Rectal smooth muscle tissue (tissue), 1 donor: ENCODE measurements around the gene SMC4.

Source experiments
- H3K27ac ChIP-seq: one replicate; pipeline ENCODE4 v1.7.0; 2013; ENCODE audit warnings: low read depth, low read length, inconsistent platforms
- H3K27me3 ChIP-seq: one replicate; pipeline ENCODE4 v1.7.0; 2013; ENCODE audit warnings: low read length; ENCODE audit not compliant: control insufficient read depth, insufficient read depth
- H3K36me3 ChIP-seq: one replicate; pipeline ENCODE4 v1.7.0; 2013; ENCODE audit warnings: low read length; ENCODE audit not compliant: control insufficient read depth, insufficient read depth
- H3K4me1 ChIP-seq: one replicate; pipeline ENCODE4 v1.7.0; 2013; ENCODE audit warnings: low read length; ENCODE audit not compliant: control insufficient read depth, insufficient read depth
- H3K4me3 ChIP-seq: one replicate; pipeline ENCODE4 v1.7.0; 2013; ENCODE audit warnings: low read length
- H3K9ac ChIP-seq: one replicate; pipeline ENCODE4 v1.7.0; 2013; ENCODE audit warnings: low read length

The SMC4 gene

DNA sequence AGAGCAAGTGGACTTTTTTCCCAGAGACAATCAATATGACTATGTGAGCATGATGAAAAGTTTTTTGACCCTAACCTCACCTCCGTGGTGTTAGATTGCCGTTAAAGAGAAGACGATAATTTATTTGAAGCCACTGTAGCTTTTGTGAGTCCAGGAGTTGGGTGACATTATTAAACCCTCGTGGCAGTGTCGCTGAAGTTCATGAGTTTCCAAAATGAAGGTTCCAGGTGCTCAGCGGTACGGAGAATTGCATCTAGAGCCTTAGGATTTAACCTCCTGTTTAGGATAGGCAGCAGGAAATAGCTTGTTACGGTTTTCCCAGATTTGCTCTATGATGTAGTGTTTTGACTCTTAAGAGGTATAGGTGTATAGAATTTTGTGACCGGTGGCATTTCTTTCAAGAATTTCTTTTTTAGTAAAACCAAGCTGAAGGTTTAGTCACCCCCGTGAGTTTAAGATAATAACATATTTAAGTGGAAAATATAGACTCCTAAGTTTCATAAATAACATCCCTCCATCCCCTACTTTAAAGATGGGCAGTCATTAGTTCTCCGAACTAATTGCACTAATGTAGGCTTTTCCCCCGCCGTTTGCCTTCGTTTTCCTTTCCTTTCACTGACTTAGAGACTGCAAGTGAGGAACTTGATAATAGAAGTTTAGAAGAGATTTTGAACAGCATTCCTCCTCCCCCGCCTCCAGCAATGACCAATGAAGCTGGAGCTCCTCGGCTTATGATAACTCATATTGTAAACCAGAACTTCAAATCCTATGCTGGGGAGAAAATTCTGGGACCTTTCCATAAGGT is 2.0 kb downstream of the SMC4 start:
- peaks cover 4% of the 10 kb centered on the region for H3K4me1 ChIP-seq
- H3K4me3 ChIP-seq, result peak overlapping the region; percentile 99
- H3K27me3 ChIP-seq, result no peaks in the 10 kb centered on the region
- H3K36me3 ChIP-seq, result no peaks in the 10 kb centered on the region
- H3K27ac ChIP-seq, result no peak overlapping the region
- H3K9ac ChIP-seq, result no peak overlapping the region

- Histone ChIP-seq H3K36me3 (no peaks in the 10 kb centered on the region), H3K4me3 (no peak overlapping the region), H3K27ac (peak overlapping the region; percentile 8), H3K9ac (no peak overlapping the region), H3K27me3 (no peaks in the 10 kb centered on the region), H3K4me1 (peaks cover 4% of the 10 kb centered on the region)
These were observed 3.0 kb downstream of the SMC4 start for GRCh38 chr3:160402221-160403027.

- no peaks in the 10 kb centered on the region for H3K36me3 ChIP-seq
- H3K4me3 ChIP-seq, result no peak overlapping the region
- no peak overlapping the region for H3K27ac ChIP-seq
- H3K9ac ChIP-seq, result no peak overlapping the region
- no peaks in the 10 kb centered on the region for H3K27me3 ChIP-seq
- H3K4me1 ChIP-seq, result peaks cover 4% of the 10 kb centered on the region
These were observed 3.6 kb downstream of the SMC4 start for GRCh38 chr3:160403028-160403545.

DNA sequence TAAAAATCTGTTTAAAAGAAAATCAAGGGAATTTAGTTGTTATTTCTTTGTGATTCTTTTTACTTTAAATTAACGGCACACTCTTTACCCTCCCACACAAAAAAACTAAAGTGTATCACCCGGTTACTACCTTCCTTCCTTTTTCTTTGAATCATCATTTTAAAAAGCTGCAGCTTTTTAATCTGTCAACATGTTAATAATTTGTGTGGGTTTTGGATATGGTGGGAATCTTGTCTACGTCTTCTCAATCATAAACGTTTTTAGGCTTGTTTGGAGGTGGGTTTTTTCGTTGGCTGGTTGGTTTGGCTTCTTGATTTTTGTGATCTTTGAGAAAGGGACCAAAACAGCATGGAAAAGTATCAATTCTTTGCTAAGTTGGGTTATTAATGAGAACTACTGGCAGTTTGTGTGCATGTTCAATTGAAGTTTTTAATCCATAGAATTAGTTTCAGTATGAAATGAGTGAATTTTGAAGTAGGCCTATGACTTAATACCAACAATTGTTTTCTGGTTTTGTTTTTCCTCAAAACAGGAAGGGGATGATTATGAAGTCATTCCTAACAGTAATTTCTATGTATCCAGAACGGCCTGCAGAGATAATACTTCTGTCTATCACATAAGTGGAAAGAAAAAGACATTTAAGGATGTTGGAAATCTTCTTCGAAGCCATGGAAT is 4.5 kb downstream of the SMC4 start:
- Histone ChIP-seq H3K4me3 (no peak overlapping the region), H3K4me1 (no peaks in the 10 kb centered on the region), H3K9ac (no peak overlapping the region), H3K27me3 (no peaks in the 10 kb centered on the region), H3K36me3 (no peaks in the 10 kb centered on the region), H3K27ac (peak overlapping the region; percentile 30)

DNA sequence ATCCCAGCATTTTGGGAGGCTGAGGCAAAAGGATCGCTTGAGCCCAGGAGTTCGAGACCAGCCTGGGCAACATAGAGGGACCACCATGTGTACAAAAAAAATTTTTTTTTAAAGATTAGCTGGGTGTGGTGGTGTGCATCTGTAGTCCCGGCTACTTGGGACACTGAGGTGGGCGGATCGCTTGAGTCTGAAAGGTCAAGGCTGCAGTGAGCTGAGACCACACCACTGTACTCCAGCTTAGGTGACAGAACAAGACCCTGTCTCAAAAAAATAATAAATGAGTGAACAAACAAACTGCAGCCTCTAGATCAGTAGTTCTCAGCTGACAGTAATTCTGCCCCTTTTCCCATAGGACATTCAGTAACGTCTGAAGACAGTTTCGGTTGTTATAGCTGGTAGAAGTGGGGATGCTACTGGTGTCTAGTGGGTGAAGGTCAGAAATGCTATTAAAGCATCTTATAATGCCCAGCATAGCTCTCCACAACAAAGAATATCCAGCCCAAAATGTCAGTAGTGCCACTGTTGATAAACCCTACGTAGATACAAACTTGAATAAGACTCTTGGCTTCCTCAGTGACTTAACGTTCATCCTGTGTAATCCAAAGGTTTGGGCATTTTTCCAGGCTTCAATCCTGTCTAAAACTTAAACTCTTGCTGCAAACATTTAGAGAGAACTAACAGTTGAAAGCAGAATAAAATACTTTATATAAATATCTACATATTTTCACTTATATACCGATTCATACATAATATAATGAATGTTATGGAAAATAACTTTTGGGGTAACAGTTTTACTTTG is 10.6 kb downstream of the SMC4 start:
- Histone ChIP-seq H3K9ac (no peak overlapping the region), H3K4me3 (no peak overlapping the region), H3K27me3 (no peaks in the 10 kb centered on the region), H3K4me1 (no peaks in the 10 kb centered on the region), H3K27ac (no peak overlapping the region), H3K36me3 (no peaks in the 10 kb centered on the region)

- H3K4me3 ChIP-seq, result no peak overlapping the region
- no peaks in the 10 kb centered on the region for H3K36me3 ChIP-seq
- no peak overlapping the region for H3K9ac ChIP-seq
- no peaks in the 10 kb centered on the region for H3K27me3 ChIP-seq
- no peaks in the 10 kb centered on the region for H3K4me1 ChIP-seq
- H3K27ac ChIP-seq, result no peak overlapping the region
These were observed 13.0 kb downstream of the SMC4 start for GRCh38 chr3:160412477-160412876.

GRCh38 chr3:160413613-160414248 is 14.3 kb downstream of the SMC4 start:
- no peak overlapping the region for H3K4me3 ChIP-seq
- no peak overlapping the region for H3K9ac ChIP-seq
- H3K27me3 ChIP-seq, result no peaks in the 10 kb centered on the region
- H3K4me1 ChIP-seq, result no peaks in the 10 kb centered on the region
- no peaks in the 10 kb centered on the region for H3K36me3 ChIP-seq
- no peak overlapping the region for H3K27ac ChIP-seq

- Histone ChIP-seq H3K9ac (no peak overlapping the region), H3K4me3 (no peak overlapping the region), H3K27ac (no peak overlapping the region), H3K27me3 (no peaks in the 10 kb centered on the region), H3K36me3 (peaks cover 4% of the 10 kb centered on the region), H3K4me1 (no peaks in the 10 kb centered on the region)
These were observed 17.9 kb downstream of the SMC4 start for GRCh38 chr3:160417311-160417710.

GRCh38 chr3:160427832-160428424 is 28.5 kb downstream of the SMC4 start:
- H3K36me3 ChIP-seq, result peaks cover 13% of the 10 kb centered on the region
- no peak overlapping the region for H3K27ac ChIP-seq
- H3K9ac ChIP-seq, result no peak overlapping the region
- H3K4me3 ChIP-seq, result no peak overlapping the region
- H3K27me3 ChIP-seq, result no peaks in the 10 kb centered on the region
- no peaks in the 10 kb centered on the region for H3K4me1 ChIP-seq

- no peak overlapping the region for H3K9ac ChIP-seq
- no peaks in the 10 kb centered on the region for H3K36me3 ChIP-seq
- H3K27ac ChIP-seq, result no peak overlapping the region
- no peaks in the 10 kb centered on the region for H3K27me3 ChIP-seq
- H3K4me1 ChIP-seq, result no peaks in the 10 kb centered on the region
- no peak overlapping the region for H3K4me3 ChIP-seq
These were observed 34.6 kb downstream of the SMC4 start for GRCh38 chr3:160434071-160434470.

DNA sequence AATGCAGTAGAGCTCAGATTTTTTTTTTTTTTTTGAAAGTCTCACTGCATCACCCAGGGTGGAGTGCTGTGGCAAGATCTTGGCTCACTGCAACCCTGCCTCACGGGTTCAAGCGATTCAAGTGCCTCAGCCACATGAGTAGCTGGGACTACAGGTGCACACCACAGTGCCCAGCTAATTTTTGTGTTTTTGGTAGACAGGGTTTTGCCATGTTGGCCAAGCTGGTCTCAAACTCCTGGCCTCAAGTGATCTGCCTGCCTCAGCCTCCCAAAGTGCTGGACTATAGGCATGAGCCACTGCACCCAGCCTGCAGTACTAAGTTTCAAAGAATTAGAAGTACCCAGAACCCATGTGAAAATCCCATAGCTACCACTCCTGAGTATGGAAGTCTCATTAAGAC is 35.6 kb downstream of the SMC4 start:
- Histone ChIP-seq H3K4me3 (no peak overlapping the region), H3K27ac (no peak overlapping the region), H3K36me3 (no peaks in the 10 kb centered on the region), H3K9ac (no peak overlapping the region), H3K4me1 (no peaks in the 10 kb centered on the region), H3K27me3 (no peaks in the 10 kb centered on the region)
